GM19099 (cell line): ENCODE data around the gene SEMA6A.

Experiments used
- POLR2A ChIP-seq: IDR thresholded peaks from 3 replicates; pipeline ENCODE4 v1.6.1; 2011; ENCODE audit warnings: low read depth; ENCODE audit not compliant: insufficient read length; ENCODE audit errors: extremely low read depth

The SEMA6A gene

DNA sequence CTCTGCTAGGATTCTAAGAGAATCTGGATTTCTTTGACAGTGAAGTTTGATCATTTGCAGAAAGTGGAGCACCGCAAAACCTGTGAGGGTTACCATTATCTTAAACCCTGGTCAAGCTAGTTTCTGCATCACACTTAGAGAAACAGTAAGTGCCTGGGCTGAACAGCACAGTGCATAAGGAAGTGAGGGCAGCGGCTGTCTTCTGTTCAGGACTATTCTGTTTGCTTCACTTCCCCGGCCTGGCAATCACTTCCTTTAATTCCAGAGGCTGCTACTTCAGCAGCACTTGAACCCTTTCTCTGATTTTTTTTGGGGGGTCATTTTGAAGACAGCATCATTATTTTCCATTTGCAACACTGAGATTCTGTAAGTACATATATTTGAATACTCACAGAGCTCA lies 32.0 kb downstream of the SEMA6A start:
- TF ChIP-seq POLR2A: no peak

GRCh38 chr5:116539222-116539621 lies 35.4 kb downstream of the SEMA6A start:
- TF ChIP-seq POLR2A: no peak

DNA sequence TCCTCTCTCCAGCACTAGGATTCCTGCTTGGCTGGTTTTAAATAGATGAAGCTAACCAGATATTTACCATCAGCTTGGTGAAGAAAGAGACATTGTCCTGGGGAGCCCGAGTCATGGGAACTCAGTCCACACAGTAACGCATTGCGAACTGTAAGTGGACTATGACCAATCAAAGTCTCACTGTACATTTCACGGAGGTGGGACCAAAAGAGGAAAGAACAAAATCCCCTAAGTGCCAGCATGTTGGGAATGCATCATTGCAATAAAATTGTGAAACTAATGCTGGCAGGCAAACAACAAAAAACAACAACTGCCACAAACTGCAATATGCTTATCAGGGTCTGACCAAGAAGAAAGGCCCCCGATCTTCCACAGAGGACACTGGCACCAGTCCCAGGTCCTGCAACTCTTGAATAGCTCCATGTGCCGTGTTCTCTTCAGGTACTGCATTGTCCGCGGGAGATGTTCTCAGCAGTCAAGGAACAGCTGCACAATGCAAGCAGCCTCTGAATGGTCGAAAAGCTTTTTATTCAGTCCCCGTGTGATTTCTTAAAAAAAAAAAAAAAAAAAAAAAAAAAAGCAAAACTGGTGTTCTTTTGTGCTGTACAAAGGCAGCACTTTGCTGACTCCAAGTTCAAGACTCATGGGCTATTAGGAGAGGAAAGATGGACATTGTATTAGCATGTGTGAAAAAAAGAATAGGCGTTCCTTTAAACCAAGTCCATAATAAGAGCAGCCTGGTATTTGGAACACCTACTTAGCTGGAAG lies 38.1 kb downstream of the SEMA6A start:
- TF ChIP-seq POLR2A: no peak

GRCh38 chr5:116534964-116535651 lies 39.5 kb downstream of the SEMA6A start:
- TF ChIP-seq POLR2A: no peak

DNA sequence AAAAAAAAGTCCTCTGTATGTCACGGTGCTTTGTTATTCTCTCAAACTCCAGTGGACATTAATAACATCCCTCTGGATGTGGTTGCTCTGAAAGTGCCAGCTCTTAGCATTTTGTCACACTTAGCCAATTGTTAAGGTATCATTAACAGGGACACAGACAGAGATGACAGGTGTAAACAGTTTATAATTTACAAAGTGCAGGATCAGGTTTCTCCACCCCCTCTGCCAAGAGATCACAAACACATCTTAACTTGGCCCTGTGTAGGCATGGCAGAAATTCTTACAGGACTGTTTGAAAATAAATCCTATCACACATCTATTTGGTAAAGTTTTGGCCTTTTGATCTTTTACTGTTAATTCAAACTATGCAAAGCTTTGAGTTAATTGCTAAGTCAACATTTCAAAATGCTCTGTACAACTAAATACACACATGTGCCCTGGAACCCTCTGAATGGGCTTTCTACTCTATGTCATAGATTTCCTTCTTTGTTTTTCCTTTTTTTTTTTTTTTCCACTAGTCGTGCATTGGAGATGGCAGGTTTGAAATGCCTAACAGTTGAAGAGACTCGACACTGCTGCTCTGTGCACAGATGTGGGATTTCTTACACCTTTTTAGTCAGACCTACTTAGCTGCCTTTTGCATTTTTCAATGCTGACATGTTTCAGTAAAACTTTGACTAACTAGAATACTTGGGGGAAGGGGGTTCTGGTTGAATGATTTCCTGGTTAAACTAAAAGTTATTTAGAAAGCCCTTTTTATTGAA lies 41.7 kb downstream of the SEMA6A start:
- no peak for TF ChIP-seq POLR2A

DNA sequence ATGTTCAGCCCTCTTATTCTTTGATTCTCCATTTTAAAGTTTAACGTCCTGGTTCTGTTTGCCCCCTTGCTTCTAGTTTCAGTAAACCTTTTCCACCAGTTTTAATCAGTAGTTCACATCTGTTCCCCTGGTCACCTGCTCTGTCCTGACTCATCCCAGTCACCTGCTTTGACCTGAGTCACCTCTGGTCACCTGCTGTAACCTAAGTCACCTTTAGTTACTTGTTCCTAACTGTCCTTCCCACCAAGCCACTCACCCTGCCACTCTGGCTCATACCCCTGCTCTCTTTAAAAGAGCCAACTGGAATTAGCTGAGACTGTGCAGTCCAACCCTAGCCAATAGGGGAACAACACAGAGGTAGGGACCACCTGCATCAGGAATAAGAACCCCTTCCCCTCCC lies 43.0 kb downstream of the SEMA6A start:
- no peak for TF ChIP-seq POLR2A

DNA sequence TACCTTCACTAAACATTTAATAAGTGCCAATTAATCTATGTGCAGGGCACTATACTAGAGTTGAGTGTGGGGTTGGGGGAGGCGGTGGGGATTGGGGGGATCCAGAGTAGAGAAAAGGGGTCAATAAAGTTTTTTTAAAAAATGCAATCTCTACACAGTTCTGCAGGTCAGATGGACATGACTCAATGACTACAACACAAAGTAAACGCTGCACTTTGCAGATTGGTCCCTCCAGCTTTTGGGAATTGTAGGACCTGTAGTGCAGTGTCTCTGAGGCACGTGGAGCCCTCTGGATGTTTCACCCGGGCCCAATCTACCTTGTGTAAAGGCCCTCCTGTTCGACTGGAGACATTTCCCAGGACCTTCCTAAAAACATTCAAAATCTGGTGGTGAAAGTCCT lies 43.5 kb downstream of the SEMA6A start:
- TF ChIP-seq POLR2A: no peak

- no peak for TF ChIP-seq POLR2A
Observed at GRCh38 chr5:116530276-116530675, 44.3 kb downstream of the SEMA6A start.

DNA sequence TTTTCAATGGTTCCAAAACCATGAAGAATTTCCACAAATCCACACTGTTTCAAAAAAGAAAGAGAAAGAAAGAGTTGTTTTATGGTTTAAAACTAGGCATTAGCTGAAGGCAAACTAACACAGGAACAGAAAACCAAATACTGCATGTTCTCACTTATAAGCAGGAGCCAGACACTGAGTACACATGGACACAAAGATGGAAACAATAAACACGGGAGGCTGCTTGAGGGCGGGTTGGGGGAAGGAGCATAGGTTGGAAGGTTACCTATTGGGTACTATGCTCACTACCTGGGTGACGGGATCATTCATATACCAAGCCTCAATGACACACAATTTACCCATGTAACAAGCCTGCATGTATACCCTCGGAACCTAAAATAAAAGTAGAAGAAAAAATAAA lies 45.0 kb downstream of the SEMA6A start:
- no peak for TF ChIP-seq POLR2A

GRCh38 chr5:116528519-116529234 lies 45.9 kb downstream of the SEMA6A start:
- TF ChIP-seq POLR2A: no peak

- no peak for TF ChIP-seq POLR2A
Observed at GRCh38 chr5:116527582-116527981, 47.0 kb downstream of the SEMA6A start.

DNA sequence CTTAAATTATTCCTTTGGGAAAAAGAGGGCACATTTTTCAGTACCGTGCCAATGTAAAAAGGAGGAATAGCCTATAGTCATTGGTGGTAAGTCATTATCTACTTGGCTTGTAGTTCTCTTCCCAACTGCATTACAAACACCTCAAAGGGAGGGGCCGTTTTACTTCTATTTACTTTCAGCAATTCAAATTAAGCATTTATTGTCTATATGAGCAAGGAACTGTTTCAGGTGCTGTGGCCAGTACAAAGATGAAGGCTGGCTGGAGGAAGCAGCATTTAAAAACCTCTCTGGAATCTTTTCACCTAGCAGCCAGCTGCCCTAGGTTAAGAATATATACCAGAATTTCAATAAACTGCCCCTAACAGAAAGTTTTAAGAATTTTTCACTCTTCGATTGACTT lies 48.9 kb downstream of the SEMA6A start:
- no peak for TF ChIP-seq POLR2A

DNA sequence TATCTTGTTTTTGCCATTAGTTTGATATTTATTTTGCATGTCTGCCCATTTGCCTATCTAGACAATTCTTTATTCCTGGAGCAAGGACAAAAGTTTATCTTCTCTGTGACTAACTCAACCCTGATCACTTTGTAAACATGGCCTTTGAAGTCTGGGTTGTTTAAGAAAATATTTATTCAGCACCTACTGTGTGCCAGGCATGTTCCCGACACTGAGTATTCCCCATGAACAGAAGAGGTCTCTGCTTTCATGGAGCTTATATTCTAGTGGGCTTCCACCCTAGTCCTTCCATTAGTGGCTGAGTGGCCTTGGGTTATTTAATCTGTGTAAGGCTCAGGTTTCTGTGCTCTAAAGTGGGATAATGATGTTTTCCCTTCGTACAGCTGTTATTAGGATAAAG lies 49.7 kb downstream of the SEMA6A start:
- no peak for TF ChIP-seq POLR2A

DNA sequence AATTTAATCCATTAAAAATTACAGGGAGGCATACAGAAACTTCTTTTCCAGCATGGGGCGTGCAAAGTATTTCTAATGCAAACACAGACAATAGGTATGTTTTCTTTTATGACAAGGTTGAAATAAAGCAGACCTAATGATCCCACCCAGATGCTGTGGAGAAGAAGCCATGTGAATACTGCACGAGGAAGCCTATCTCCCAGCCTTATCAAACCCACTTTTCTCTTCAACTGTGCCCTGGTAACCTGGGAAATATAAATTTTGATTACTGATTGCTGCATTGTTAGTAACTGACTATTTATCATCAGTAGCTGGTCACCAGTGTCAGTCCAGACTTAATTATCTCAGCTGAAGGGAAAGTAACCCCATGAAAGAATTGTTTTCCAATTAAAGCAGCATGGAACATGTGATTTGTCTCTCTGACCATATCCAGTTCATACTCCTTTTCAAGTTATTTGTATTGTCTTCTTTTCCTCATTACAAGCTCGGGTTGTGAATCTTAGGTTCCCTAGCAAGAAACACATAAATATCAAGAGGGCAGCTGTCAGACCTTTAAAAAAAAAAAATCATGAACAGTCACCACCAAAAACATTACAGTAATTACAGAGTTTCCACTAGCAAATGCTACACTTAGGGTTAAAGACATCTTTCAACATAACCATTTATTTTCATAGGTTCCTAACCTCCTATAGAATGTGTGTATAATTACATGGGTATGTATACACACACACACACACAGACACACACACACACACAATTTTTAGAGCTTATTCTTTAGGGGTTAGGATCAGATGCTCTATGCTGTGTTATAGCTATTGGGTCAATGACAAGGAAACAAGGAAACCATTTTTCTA lies 50.3 kb downstream of the SEMA6A start:
- no peak for TF ChIP-seq POLR2A
